HG03378 (cell line): Measurements from ENCODE around the gene PRR20D.
"Not testable (repeated sequence)": the region's sequence is repeated elsewhere in the genome, so short reads cannot be mapped to it uniquely, and the experiment has no call there.

Source experiments
- ATAC-seq: cut with Tn5 transposase; IDR thresholded peaks from one replicate; pipeline ENCODE4 v1.9.1; 2021; ENCODE audit warnings: mild to moderate bottlenecking, moderate library complexity; ENCODE audit not compliant: unreplicated experiment

PRR20D gene

GRCh38 chr13:57160332-57160731 lies at the start of gene PRR20D:
PRR20D (plus strand) TSS chr13:57160632; CDS start chr13:57161019, 387 bp downstream.
- not testable (repeated sequence) for ATAC-seq

- ATAC-seq, result no peak
Measured at GRCh38 chr13:57114945-57115344, 45.5 kb upstream of the PRR20D start.

GRCh38 chr13:57123681-57124080 lies 36.8 kb upstream of the PRR20D start:
- ATAC-seq, result no peak

- no peak for ATAC-seq
Measured at GRCh38 chr13:57128909-57129308, 31.5 kb upstream of the PRR20D start.

GRCh38 chr13:57136093-57136492 lies 24.3 kb upstream of the PRR20D start:
- no peak for ATAC-seq

- ATAC-seq, result no peak
Measured at GRCh38 chr13:57137585-57137984, 22.8 kb upstream of the PRR20D start.

GRCh38 chr13:57138988-57139387 lies 21.4 kb upstream of the PRR20D start:
- no peak for ATAC-seq

- ATAC-seq, result not testable (repeated sequence)
Measured at GRCh38 chr13:57139781-57140180, 20.7 kb upstream of the PRR20D start.

- ATAC-seq, result not testable (repeated sequence)
Measured at GRCh38 chr13:57140235-57140968, 20.0 kb upstream of the PRR20D start, which contains the start of gene PRR20A. PRR20A (plus strand) TSS chr13:57140918; CDS start chr13:57141305, 387 bp downstream.

GRCh38 chr13:57147188-57147587 lies 13.2 kb upstream of the PRR20D start, which contains the start of gene PRR20B:
PRR20B (plus strand) TSS chr13:57147488; CDS start chr13:57147875, 387 bp downstream.
- not testable (repeated sequence) for ATAC-seq

GRCh38 chr13:57148106-57148505 lies 12.3 kb upstream of the PRR20D start:
- ATAC-seq, result not testable (repeated sequence)

- not testable (repeated sequence) for ATAC-seq
Measured at GRCh38 chr13:57153761-57154160, 6.7 kb upstream of the PRR20D start, which contains the start of gene PRR20C. PRR20C (plus strand) TSS chr13:57154061; CDS start chr13:57154448, 387 bp downstream.

- ATAC-seq, result not testable (repeated sequence)
Measured at GRCh38 chr13:57166897-57167296, 6.5 kb downstream of the PRR20D start, which contains the start of gene PRR20E. PRR20E (plus strand) TSS chr13:57167197; CDS start chr13:57167584, 387 bp downstream.

- ATAC-seq, result no peak
Measured at GRCh38 chr13:57191667-57192066, 31.2 kb downstream of the PRR20D start.

- ATAC-seq, result no peak
Measured at GRCh38 chr13:57212989-57213388, 52.6 kb downstream of the PRR20D start.
